GM10847 (cell line): ENCODE results near the gene ZNFX1.

Experiments used
- POLR2A ChIP-seq: IDR thresholded peaks from 2 replicates; pipeline ENCODE4 v1.6.1; 2011; ENCODE audit not compliant: insufficient read length; ENCODE audit errors: extremely low read depth

ZNFX1 gene

DNA sequence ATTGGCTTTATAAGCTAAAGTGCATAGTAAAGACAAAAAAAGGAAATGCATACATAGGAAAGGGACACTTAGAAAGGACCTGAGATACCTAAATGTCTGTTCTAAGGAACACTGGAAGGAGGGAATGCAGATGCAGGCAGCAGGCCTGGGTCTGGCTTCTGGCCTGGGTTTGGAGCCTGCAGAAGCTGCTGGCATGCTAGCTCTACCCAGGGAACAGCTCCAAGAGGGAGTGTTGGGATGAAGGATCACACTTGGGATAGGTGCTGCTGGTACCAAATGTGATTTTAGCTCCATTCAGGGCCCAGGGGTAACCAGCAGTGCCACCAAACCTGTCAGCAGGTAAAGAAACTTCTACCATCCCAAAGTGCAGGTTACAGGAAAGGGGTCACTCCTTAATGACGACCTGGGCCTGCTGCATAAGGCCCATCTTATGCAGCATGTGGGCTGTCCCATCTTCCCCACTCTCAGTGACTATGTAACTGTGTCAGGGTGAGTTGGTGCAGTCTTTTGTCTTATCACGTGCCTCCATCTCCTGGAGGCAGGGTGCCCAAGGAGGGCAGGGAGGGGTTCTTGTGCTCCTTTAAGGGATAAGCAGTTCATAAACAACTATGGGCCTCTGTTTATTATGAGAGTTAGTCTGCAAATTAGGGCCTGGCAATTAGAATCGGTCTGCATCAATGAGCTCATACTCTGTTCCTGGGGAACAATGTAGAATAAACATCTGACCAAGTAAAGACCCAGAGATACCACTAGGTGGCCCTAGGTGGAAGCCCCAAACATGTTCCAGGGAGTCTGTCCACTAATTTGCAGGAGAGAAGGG lies 31.7 kb downstream of the ZNFX1 start:
- no peak for TF ChIP-seq POLR2A

DNA sequence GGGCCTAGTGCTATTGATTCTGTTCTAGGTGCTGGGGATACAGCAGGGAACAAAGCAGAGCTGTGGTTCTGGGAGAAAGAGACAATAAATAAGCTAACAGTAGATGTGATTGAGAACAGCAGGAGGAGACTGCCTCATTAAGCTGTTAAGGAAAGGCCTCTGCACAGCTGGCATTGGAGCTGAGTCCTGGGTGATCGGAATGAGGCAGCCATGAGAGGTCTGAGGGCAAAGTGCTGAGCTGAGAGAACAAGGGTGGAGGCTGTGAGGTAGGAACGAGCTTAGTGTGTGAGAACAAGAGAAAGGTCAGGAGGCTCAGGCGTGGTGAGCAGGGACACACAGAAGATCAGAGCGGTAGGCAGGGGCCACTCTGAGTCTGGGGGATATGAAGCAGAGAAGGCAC lies 40.3 kb downstream of the ZNFX1 start:
- no peak for TF ChIP-seq POLR2A

DNA sequence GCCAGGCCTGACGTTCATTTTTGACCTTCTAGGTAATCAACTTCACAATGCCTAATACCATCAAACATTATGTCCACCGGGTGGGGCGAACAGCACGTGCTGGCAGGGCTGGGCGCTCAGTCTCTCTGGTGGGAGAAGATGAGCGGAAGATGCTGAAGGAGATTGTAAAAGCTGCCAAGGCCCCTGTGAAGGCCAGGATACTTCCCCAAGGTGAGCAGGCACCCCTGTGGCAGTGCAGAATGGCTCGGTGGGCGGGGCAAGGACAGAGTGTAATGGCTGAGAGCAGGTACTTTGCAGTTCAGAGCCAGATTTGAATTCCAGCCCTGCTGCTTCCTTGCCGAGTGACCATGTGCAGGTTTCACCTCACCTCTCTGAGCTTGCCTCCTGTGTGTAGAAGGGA lies 41.6 kb downstream of the ZNFX1 start:
- TF ChIP-seq POLR2A, result no peak

DNA sequence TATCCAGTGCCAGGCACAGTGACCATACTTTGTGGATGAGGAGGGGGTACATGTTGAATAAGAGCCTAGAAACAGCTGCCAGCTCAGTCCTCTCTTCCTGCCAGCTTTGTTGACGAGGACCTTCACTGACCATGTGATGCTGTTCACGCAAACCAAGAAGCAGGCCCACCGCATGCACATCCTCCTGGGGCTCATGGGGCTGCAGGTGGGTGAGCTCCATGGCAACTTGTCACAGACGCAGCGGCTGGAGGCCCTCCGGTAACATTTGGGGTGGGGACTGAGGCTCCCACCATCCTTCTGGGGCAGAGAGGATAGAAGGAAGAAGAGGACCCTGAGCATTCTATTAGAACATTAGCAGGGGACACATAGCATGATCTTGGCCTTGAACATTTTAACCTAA lies 43.0 kb downstream of the ZNFX1 start:
- no peak for TF ChIP-seq POLR2A

DNA sequence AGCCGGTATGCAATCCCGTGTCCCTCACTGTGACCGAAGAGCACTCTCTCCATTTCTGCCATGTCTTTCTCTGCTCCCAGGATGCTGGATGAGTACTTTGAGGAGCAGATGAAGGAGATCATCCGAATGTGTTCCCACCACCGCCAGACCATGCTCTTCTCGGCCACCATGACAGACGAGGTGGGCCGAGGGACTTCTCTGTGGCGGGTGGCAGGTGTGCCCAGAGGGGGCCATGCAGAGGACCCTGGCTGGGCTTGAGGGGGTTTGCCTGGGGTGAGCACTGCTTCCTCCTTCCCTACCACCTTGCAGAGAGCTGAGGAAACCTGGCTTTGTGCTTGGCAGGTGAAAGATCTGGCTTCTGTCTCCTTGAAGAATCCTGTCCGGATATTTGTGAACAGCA lies 44.6 kb downstream of the ZNFX1 start:
- TF ChIP-seq POLR2A, result no peak

DNA sequence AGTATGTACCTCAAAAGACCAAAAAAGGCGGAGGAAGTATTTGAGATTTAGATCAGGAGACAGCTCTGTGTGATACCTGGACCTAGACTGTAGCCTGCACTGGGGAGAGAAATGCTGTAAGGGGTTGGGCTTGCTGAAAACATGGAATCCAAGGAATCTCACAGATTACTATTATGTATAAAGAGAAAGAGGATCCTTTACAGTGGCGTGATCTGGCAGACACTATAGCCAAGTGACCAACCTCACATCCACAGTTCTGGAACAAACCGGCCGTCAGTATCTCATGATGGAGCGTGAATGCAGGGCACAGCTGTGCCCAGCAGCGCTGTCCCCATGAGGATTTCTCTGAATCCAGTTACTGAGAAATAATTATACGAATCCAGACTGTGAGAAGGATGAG lies 46.4 kb downstream of the ZNFX1 start:
- no peak for TF ChIP-seq POLR2A

DNA sequence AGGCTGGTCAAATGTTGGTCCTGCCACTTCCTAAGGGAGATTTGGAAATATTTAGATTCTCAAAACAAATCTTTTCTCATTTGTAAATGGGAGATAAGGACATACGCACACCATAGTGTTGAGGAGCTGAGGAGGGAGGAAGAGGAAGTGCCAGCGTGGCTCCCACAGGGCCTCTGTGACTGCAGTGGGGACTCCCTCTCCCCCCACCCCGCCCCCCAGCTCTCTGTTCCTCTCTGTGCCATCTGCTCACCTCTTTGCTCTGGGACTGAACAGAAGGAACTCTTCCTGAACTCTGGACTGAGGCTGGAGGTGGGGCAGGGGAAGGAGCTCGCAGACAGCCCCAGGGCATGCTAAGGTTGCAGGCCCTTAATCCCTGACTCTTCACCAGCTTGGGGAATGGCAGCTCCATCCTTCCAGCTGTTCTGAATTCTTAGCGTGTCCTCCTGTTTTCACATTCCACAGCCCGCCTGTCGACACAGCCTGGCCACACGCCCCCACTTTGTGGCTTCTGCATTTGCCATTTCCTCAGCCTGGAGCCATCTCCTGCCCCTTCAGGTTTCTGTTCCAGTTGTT lies 47.2 kb downstream of the ZNFX1 start:
- TF ChIP-seq POLR2A, result no peak

DNA sequence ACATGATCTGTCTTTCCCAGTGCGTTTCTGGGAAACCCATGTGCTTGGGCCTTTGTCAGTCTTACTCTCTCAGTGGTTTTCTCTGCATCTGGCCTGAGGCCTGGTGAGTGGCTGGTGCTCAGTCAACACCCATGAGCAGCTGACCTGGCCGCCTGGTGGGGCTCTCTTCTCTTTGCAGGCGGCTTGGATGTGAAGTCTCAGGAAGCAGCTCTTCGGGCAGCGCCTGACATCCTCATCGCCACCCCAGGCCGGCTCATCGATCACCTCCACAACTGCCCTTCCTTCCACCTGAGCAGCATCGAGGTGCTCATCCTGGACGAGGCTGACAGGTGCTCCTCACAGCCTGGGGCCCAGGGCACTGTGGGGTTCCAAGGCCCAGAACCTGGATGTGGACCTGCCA lies 47.8 kb downstream of the ZNFX1 start:
- no peak for TF ChIP-seq POLR2A

DNA sequence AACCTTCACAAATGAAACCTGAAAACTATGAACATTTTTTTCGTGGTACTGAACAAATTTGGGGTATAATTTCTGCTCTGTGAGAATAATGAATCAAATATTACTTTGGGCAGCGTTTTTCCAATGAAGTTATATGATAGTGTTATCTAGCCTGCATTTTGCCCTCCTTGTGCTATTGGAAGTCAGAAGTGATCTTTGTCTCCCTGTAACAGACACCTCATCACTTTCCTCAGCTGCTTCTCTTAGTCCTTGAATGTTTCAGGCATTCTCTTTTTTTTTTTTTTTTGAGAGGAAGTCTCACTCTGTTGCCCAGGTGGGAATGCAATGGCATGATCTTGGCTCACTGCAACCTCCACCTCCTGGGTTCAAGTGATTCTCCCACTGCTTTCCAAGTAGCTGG lies 48.5 kb downstream of the ZNFX1 start:
- no peak for TF ChIP-seq POLR2A

DNA sequence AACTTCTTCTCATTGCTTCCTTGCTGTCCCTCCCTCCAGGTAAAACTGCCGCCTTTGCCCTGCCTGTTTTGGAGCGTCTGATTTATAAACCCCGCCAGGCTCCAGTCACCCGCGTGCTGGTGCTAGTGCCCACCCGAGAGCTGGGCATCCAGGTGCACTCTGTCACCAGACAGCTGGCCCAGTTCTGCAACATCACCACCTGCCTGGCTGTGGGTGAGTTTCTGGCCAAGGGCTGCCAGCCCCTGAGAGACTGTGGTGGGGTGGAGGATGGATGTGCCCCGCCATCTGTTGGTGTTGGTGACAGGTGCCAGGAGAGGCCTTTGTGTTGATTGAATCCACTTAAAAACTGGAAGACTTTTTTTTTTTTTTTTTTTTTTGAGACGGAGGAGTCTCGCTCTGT lies 49.2 kb downstream of the ZNFX1 start:
- no peak for TF ChIP-seq POLR2A

DNA sequence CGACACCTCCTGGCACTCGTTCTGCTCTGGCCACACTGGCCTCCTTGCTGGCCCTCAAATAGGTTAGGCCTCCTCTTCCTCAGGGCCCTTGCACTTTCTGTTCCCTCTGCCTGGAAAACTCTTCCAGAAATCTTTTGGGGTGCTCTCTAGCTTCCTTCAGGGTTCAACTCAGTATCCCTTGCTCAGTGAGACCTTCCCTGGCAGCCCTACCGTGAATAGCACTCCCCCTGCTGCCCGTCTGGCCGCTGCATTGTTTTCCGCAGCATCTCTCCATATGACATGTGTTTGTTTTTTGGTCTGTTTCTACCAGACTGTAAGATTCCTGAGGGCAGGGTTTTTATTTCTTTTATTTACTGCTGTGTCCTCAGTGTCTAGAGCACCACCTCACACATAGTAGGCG lies 52.0 kb downstream of the ZNFX1 start:
- TF ChIP-seq POLR2A, result no peak

DNA sequence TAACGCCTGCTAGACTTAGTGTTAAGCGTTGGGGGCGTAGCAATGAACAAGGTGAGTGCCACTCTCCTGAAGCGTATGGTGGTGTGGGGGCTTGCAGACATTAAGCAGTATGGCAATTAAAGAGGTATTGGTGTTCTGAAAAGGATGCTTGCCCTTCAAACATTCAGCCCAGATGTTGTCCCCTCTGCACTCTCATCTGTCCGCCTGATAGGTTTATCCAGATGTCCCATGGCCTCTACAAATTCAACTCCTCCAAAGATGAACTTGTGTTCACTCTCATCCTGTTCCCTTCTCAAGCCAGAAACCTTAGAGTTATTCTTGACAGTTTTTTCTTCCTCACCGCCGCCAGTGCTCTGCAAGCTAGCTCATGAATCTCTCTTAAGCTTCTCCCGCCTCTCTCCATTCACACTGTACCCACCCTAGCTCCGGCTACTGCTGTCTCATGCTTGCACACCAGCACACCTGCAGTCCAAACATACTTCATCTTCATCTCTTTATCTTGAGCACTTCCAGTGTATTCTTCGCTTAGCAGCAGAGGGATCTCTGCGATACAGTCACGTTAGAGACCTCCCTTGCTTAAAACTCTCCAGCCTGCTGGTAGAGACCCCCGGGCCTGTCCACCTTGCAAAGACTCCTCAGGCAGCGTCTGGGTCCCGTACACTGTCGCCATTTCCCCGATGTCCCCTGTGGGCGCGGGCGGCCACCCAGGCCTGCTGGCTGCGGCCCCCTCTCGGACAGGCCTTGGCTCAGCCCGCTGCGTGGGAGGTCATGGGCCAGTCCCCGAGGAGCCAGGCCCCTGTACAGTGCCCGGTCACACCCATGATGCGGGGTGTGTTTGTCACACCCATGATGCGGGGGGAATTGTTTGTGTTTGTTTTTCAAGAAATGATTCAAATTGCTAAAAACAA lies 57.7 kb downstream of the ZNFX1 start:
- TF ChIP-seq POLR2A, result no peak

DNA sequence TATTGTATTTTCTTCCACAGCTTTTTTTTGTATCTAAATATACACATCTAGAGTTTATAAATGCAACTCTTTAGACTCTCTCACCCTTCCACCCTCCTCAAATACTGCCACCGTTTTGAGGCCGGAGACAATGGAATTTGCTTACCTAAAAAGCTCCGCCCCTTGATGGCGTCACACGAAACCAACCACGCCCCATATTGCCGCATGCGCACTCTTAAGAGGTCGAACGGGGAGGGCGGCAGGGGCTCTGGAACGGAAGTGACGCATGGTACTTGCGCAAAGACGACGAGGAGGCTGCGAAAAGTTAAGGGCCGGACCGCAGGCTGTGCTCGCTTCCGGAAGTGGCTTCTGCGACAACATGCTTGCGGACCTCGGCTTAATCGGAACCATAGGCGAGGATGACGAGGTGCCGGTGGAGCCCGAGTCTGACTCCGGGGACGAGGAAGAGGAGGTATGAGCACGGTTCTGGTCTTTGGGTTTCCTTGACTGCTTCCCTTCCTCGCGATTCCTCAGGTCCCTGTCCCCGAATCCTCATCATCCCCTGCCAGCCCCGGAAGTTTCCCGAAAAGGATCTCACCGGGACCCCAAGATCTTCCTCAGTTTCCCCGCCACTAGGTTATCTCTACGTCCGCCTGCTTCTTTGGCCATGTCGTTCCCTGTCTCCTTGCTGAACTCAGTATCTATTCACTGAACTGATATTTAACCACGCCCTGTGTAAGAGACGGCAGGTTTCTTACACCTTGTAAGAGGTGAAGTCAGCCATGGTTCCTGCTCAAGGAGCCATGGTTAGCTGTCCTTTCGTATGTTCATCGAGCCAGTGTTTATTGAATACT lies 58.5 kb downstream of the ZNFX1 start, which contains the start of gene DDX27:
TSS of gene DDX27 (plus strand) at position 326 of the 833 bp plus-strand sequence. CDS start at position 359, 33 bp downstream.
- peak; percentile 87 for TF ChIP-seq POLR2A

DNA sequence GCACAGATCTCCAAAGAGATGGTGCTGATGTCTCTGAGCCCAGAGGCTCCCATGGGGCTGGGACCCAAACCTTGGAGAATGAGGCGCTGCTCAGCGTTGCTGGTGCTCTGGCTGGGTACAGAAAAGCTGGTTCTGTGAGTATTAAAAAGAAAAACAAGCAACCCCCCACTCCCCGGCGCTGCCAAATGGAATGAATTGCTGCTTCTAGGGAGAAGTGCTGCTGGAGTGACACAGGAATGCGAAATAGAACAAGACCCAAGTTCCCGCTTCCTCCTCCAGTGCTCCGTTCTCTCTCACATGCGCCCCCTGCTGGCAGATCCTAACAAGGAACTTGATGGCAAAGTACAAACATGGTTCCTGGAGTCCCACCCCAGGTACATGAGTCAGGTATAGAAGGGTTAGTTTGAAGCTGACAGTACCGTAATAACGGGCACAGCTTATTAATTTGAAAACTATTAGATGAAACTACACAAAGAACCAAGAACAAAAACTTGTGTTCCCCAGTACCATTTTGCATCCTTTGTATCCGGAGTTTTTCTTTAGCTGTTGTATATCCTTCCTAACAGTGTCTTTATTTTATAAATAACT lies 60.8 kb downstream of the ZNFX1 start:
- TF ChIP-seq POLR2A, result no peak
